Gastrocnemius medialis (tissue), 4 donors: ENCODE results near the gene CCIN. TPM values are rescaled to one million over a fixed set of nuclear protein-coding genes. Genes with fewer than 3 reads are reported as not detected.

Source experiments
- ATAC-seq, 2 donors: fragments of 150-250 bp; one replicate each; pipeline ENCODE4 v1.9.1; 2016
- DNase-seq, 2 donors: peaks; one replicate each; pipeline ENCODE4 v3.0.0-alpha.2; 2019
- H3K27ac ChIP-seq, 4 donors: fragments of 200-600 bp; sonication (generic); 1 replicate in 1 of 4; 2 replicates in 3 of 4; pipeline ENCODE4 v1.5.1; 2016 to 2018; ENCODE audit warnings: mild to moderate bottlenecking in 2 of 4, moderate library complexity in 1 of 4
- H3K27me3 ChIP-seq, 3 donors: fragments of 200-600 bp; sonication (generic) in 2 of 3; 1 replicate in 1 of 3; 2 replicates in 2 of 3; pipeline versions ENCODE4 v1.5.1 to v1.6.0; 2016 to 2019; ENCODE audit warnings: mild to moderate bottlenecking in 1 of 3, moderate library complexity in 1 of 3
- H3K36me3 ChIP-seq, 2 donors: fragments of 200-600 bp; sonication (generic) in 1 of 2; one replicate each; pipeline ENCODE4 v1.5.1; 2017 to 2018
- H3K4me1 ChIP-seq, 2 donors: fragments of 200-600 bp; sonication (generic) in 1 of 2; one replicate each; pipeline ENCODE4 v1.5.1; 2016 to 2017; ENCODE audit warnings: mild to moderate bottlenecking in 2 of 2
- H3K4me3 ChIP-seq, 4 donors: fragments of 200-600 bp; sonication (generic) in 3 of 4; 1 replicate in 1 of 4; 2 replicates in 3 of 4; pipeline ENCODE4 v1.5.1; 2016 to 2019; ENCODE audit warnings: mild to moderate bottlenecking in 2 of 4
- H3K9me3 ChIP-seq, 3 donors: fragments of 200-600 bp; sonication (generic) in 2 of 3; 1 replicate in 1 of 3; 2 replicates in 2 of 3; pipeline ENCODE4 v1.5.1; 2016 to 2019
- CTCF ChIP-seq, 5 experiments: fragments of 450-650 bp in 3 of 5; fragments of 200-600 bp in 2 of 5; sonication (generic) in 2 of 5; IDR thresholded peaks in 4 of 5; conservative IDR thresholded peaks in 1 of 5; 1 replicate in 4 of 5; 2 replicates in 1 of 5; pipeline ENCODE4 v1.5.1; 2016 to 2019; ENCODE audit warnings: antibody characterized with exemption in 5 of 5, mild to moderate bottlenecking in 3 of 5, moderate library complexity in 3 of 5
- POLR2A ChIP-seq, 2 donors: fragments of 450-650 bp; IDR thresholded peaks; one replicate each; pipeline ENCODE4 v1.6.1; 2017; ENCODE audit warnings: antibody characterized with exemption in 2 of 2, mild to moderate bottlenecking in 2 of 2, moderate library complexity in 2 of 2
- in situ Hi-C, 4 donors: fragments of 200-750 bp; cut with MboI; loops; one replicate each; pipeline versions ENCODE4 v1.15.0 to v1.8.0; 2017; ENCODE audit warnings: low sequenced_read_pairs in 4 of 4
- intact Hi-C: fragments of 100-400 bp; cut with DNase I; formaldehyde crosslinking; loops from one replicate; pipeline ENCODE4 v1.15.1; 2023; ENCODE audit warnings: low total_unique reads
- total RNA-seq, 4 donors: library from RNA; depleted of rRNA; stranded (reverse); fragments of >200 nt; gene quantifications; one replicate each; pipeline versions ENCODE4 v1.1.0 to v1.2.3, GENCODE V29; 2016

Gene CCIN
- total RNA-seq, 4 donors from 2014 or later = not detected

DNA sequence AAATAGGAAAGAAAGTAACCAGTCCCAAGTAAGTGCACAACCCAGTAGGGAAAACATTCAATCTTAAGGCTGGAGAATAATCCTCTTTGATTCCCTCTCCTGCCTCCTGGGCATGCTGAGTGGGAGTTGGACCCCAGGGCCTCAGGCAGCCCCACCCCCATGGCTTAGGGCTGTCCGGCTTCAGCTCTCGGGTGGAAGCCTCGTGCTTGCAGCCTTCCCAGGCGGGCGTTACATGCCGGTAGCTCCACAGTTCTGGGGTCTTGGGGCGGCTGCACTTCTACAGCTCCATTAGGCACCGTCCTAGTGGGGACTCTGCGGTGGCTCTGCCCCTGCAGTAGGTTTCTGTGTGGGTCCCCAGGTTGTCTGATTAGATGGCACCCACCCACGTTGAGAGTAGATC, 22.5 kb upstream of the CCIN start:
- peaks cover 0 to 2% (median 0%) of the 10 kb centered on the region in 3 donors for H3K27me3 ChIP-seq
- in situ Hi-C loops = no loop called here
- DNase-seq (no peak), ATAC-seq (no peak)
- no peak overlapping the region for H3K27ac ChIP-seq
- no peak overlapping the region for H3K4me3 ChIP-seq
- no peaks in the 10 kb centered on the region for H3K9me3 ChIP-seq
- H3K36me3 ChIP-seq = no peaks in the 10 kb centered on the region
- peaks cover 3 to 7% of the 10 kb centered on the region in 2 donors for H3K4me1 ChIP-seq
- intact Hi-C loops = no loop called here
- TF ChIP-seq CTCF (IDR thresholded peaks at IDR 0.05 in 4 of 5, conservative IDR thresholded peaks at IDR 0.05 in 1 of 5) (no peak), POLR2A (IDR thresholded peaks at IDR 0.05) (no peak)

DNA sequence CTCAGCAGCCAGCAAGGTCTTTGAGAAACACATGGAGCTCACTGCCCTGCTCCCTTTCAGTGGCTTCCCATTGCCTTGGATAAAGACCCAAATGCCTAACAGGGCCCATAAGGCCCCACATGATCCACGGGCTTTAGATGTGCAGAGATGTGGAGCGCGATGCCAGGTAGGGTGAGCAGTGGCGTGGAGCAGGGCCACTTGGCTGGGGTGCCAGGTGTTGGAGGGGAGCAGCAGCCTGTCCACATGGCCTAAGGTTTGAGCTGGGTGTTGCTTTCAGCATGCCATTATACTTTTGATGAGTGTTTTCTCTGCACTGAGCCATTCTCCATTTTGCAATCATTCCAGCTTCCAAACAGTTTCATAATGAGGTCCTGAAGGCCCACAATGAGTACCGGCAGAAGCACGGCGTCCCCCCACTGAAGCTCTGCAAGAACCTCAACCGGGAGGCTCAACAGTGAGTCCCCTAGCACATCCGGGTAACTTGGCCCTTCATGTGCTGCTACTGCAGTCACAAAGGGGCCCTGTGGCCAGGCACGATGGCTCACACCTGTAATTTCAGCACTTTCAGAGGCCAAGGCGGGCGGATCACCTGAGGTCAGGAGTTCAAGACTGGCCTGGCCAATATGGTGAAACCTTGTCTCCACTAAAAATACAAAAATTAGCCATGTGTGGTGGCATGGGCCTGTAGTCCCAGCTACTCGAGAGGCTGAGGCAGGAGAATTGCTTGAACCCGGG, 21.6 kb upstream of the CCIN start:
- Histone ChIP-seq H3K27ac (peak overlapping the region in 1 of 4 donors; percentile 58), H3K4me1 (peaks cover 3 to 7% of the 10 kb centered on the region in 2 donors), H3K9me3 (no peaks in the 10 kb centered on the region), H3K4me3 (no peak overlapping the region), H3K27me3 (peaks cover 0 to 2% (median 0%) of the 10 kb centered on the region in 3 donors), H3K36me3 (no peaks in the 10 kb centered on the region)
- in situ Hi-C loops (no loop called here), intact Hi-C loops (no loop called here)
- ATAC-seq = no peak
- DNase-seq = no peak
- TF ChIP-seq CTCF (IDR thresholded peaks at IDR 0.05 in 4 of 5, conservative IDR thresholded peaks at IDR 0.05 in 1 of 5) (no peak), POLR2A (IDR thresholded peaks at IDR 0.05) (no peak)

DNA sequence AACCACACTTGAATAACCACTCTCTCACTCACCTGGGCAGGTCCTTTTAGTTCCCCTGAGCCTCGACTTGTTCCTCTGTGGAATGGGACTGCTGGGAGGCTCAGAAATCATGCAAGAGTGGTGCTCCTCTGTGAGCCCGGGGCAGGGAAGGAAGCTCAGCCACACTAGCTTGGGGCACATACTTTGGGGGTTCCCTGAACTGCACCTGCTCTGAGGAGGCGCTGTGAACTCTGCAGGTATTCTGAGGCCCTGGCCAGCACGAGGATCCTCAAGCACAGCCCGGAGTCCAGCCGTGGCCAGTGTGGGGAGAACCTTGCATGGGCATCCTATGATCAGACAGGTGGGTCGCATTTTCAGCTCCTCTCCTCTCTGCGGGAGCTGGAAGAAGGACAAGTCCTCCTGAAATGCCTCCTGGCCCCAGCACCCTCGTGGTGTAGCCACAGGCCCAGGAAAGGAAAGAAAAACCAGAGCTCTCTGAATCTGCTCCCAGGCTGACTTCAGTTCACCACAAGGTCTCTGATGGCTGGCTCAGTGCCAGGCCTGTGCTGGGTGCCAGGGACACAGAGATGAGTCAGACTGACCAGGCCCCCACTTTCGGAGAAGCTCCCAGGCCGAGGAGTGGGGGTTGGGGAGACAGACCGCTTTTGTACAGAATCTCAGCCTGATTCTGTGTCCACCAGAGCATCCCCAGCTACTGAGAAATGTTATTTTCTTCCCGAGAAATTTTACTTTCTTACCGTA, 20.7 kb upstream of the CCIN start:
- H3K4me3 ChIP-seq = no peak overlapping the region
- no peaks in the 10 kb centered on the region for H3K9me3 ChIP-seq
- peaks cover 3 to 7% of the 10 kb centered on the region in 2 donors for H3K4me1 ChIP-seq
- H3K36me3 ChIP-seq = no peaks in the 10 kb centered on the region
- ATAC-seq (peak; percentile 73 to 83), DNase-seq (peak; percentile 78 to 88)
- TF ChIP-seq CTCF (IDR thresholded peaks at IDR 0.05 in 4 of 5, conservative IDR thresholded peaks at IDR 0.05 in 1 of 5) (no peak), POLR2A (IDR thresholded peaks at IDR 0.05) (no peak)
- in situ Hi-C loops = no loop called here
- peaks cover 0 to 2% (median 0%) of the 10 kb centered on the region in 3 donors for H3K27me3 ChIP-seq
- H3K27ac ChIP-seq = peak overlapping the region; percentile 27 to 58 (median 40)
- intact Hi-C loops = no loop called here

DNA sequence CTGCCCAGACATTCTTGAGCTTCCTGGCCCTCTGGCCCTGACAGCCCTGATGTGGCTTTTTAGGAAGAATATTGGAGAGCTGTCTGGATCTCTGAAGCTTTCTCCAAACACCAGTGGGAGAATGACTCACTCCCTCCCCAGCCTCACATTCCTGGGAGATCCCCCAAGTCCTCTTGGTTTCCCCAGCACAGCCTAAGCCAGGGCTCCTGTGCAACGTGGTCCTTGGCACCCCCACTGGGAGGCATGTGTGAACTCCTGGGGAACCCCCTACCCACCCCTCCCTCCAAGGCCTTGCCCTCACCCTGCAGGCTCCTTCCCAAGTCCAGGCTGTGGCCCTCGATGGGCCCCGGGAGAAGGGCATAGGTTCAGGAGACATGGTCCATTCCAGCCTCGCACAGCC, 20.0 kb upstream of the CCIN start:
- no peak overlapping the region for H3K4me3 ChIP-seq
- ATAC-seq (no peak), DNase-seq (no peak)
- in situ Hi-C loops (no loop called here), intact Hi-C loops (no loop called here)
- H3K27me3 ChIP-seq = peaks cover 0 to 2% (median 0%) of the 10 kb centered on the region in 3 donors
- no peaks in the 10 kb centered on the region for H3K36me3 ChIP-seq
- peaks cover 5 to 7% of the 10 kb centered on the region in 2 donors for H3K4me1 ChIP-seq
- H3K9me3 ChIP-seq = no peaks in the 10 kb centered on the region
- H3K27ac ChIP-seq = peak overlapping the region in 3 of 4 donors; percentile 27 to 58 (median 35)
- no peak for TF ChIP-seq POLR2A (IDR thresholded peaks at IDR 0.05)
- TF ChIP-seq CTCF (IDR thresholded peaks at IDR 0.05 in 4 of 5, conservative IDR thresholded peaks at IDR 0.05 in 1 of 5) = no peak
